Neuron (in vitro differentiated cells): ENCODE results near the gene PCDHB9.
A peak's percentile ranks its signal among the peaks of the same experiment; 100 is the strongest.
"Not testable (repeated sequence)": the region's sequence is repeated elsewhere in the genome, so short reads cannot be mapped to it uniquely, and the experiment has no call there.

ENCODE experiments used
- H2AFZ ChIP-seq: one replicate; pipeline ENCODE4 v1.6.1; 2013; ENCODE audit warnings: low read depth, mild to moderate bottlenecking, inconsistent platforms, low read length, moderate library complexity
- H3K27me3 ChIP-seq: one replicate; pipeline ENCODE4 v1.6.1; 2013; ENCODE audit warnings: low read length; ENCODE audit not compliant: insufficient read depth
- H3K36me3 ChIP-seq: one replicate; pipeline ENCODE4 v1.6.1; 2013; ENCODE audit warnings: low read length; ENCODE audit not compliant: insufficient read depth
- H3K4me1 ChIP-seq: one replicate; pipeline ENCODE4 v1.6.1; 2013; ENCODE audit warnings: low read length; ENCODE audit not compliant: insufficient read depth
- H3K4me3 ChIP-seq: 2 replicates; pipeline ENCODE4 v1.5.1; 2013; ENCODE audit warnings: mild to moderate bottlenecking, low read length, moderate library complexity
- H3K9me3 ChIP-seq: one replicate; pipeline ENCODE4 v1.6.1; 2013; ENCODE audit warnings: low read length

PCDHB9 gene

GRCh38 chr5:141175933-141176332 is 11.0 kb upstream of the PCDHB9 start:
- Histone ChIP-seq H3K27me3 (no peaks in the 10 kb centered on the region), H2AFZ (no peak overlapping the region), H3K4me1 (no peaks in the 10 kb centered on the region), H3K9me3 (peaks cover 14% of the 10 kb centered on the region), H3K4me3 (no peak overlapping the region), H3K36me3 (no peaks in the 10 kb centered on the region)

DNA sequence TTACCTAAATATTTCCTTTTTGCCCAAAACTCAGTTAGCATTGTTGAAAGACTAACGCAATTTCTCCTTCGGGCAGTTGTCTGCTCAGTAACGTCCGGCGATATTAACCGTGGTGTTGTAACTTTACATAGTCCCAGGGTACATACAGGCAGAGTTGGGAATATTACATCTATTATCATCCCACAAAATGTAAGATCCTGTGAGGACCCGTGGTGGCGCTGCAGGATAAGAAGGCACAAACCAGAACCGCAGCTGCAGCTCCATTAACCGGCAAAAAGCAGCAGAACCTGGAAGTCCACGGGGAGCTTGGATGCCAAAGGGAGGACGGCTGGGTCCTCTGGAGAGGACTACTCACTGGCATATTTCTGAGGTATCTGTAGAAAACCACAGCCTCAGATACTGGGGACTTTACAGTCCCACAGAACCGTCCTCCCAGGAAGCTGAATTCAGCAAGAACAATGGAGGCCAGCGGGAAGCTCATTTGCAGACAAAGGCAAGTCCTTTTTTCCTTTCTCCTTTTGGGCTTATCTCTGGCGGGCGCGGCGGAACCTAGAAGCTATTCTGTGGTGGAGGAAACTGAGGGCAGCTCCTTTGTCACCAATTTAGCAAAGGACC is 9.3 kb upstream of the PCDHB9 start, which contains the start of gene PCDHB8:
TSS of gene PCDHB8 (plus strand) at position 214 of the 615 bp plus-strand sequence. CDS start at position 459, 245 bp downstream.
- H3K36me3 ChIP-seq, H2AFZ ChIP-seq, H3K4me3 ChIP-seq, H3K27me3 ChIP-seq, H3K4me1 ChIP-seq: not testable (repeated sequence)
- peaks cover 14% of the 10 kb centered on the region for H3K9me3 ChIP-seq

DNA sequence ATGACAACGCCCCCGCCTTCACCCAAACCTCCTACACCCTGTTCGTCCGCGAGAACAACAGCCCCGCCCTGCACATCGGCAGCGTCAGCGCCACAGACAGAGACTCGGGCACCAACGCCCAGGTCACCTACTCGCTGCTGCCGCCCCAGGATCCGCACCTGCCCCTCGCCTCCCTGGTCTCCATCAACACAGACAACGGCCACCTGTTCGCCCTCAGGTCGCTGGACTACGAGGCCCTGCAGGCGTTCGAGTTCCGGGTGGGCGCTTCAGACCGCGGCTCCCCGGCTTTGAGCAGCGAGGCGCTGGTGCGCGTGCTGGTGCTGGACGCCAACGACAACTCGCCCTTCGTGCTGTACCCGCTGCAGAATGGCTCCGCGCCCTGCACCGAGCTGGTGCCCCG is 7.6 kb upstream of the PCDHB9 start:
- not testable (repeated sequence) for H3K9me3 ChIP-seq, H3K4me1 ChIP-seq, H3K4me3 ChIP-seq, H2AFZ ChIP-seq, H3K36me3 ChIP-seq, H3K27me3 ChIP-seq

- not testable (repeated sequence) for H3K36me3 ChIP-seq, H3K4me3 ChIP-seq, H2AFZ ChIP-seq, H3K4me1 ChIP-seq, H3K27me3 ChIP-seq
- peaks cover 12% of the 10 kb centered on the region for H3K9me3 ChIP-seq
These were observed 7.1 kb upstream of the PCDHB9 start for GRCh38 chr5:141179876-141180275.

GRCh38 chr5:141180313-141180712 is 6.6 kb upstream of the PCDHB9 start:
- no peaks in the 10 kb centered on the region for H3K36me3 ChIP-seq
- H3K4me3 ChIP-seq, result no peak overlapping the region
- no peaks in the 10 kb centered on the region for H3K27me3 ChIP-seq
- H2AFZ ChIP-seq, result no peak overlapping the region
- no peaks in the 10 kb centered on the region for H3K4me1 ChIP-seq
- H3K9me3 ChIP-seq, result peaks cover 12% of the 10 kb centered on the region

DNA sequence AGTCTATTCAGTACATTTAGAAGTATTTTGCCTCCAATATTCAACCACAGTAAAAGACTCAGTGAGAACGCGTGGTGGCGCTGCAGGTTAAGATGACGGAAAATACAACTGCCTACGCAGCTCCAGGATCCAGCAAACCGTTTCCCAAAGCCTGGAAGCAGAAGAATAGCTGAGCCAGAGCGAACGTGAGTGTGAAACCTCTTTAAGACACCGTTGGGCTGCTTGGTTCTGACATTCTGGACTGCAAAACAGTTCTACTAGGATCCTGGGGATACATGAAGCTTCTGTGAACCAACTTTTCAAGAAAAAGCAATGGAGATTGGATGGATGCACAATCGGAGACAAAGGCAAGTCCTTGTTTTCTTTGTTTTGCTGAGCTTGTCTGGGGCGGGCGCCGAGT is 4.7 kb upstream of the PCDHB9 start, which contains the start of gene PCDHB16:
TSS of gene PCDHB16 (plus strand) at position 140 of the 400 bp plus-strand sequence. CDS start at position 313, 173 bp downstream.
- Histone ChIP-seq H3K27me3 (no peaks in the 10 kb centered on the region), H2AFZ (no peak within 1 kb of the TSS), H3K36me3 (no peaks in the 10 kb centered on the region), H3K4me1 (no peaks in the 10 kb centered on the region), H3K4me3 (peak within 1 kb of the TSS; percentile 44), H3K9me3 (peaks cover 13% of the 10 kb centered on the region)

DNA sequence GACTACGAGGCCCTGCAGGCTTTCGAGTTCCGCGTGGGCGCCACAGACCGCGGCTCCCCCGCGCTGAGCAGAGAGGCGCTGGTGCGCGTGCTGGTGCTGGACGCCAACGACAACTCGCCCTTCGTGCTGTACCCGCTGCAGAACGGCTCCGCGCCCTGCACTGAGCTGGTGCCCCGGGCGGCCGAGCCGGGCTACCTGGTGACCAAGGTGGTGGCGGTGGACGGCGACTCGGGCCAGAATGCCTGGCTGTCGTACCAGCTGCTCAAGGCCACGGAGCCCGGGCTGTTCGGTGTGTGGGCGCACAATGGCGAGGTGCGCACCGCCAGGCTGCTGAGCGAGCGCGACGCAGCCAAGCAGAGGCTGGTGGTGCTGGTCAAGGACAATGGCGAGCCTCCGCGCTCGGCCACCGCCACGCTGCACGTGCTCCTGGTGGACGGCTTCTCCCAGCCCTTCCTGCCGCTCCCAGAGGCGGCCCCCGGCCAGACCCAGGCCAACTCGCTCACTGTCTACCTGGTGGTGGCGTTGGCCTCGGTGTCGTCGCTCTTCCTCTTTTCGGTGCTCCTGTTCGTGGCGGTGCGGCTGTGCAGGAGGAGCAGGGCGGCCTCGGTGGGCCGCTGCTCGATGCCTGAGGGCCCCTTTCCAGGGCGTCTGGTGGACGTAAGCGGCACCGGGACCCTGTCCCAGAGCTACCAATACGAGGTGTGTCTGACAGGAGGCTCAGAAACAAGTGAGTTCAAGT is 2.7 kb upstream of the PCDHB9 start:
- not testable (repeated sequence) for H3K36me3 ChIP-seq, H3K27me3 ChIP-seq, H3K4me3 ChIP-seq, H2AFZ ChIP-seq, H3K4me1 ChIP-seq
- peaks cover 14% of the 10 kb centered on the region for H3K9me3 ChIP-seq

- H3K4me1 ChIP-seq, H2AFZ ChIP-seq, H3K27me3 ChIP-seq, H3K4me3 ChIP-seq, H3K36me3 ChIP-seq: not testable (repeated sequence)
- H3K9me3 ChIP-seq, result peaks cover 18% of the 10 kb centered on the region
These were observed 1.7 kb downstream of the PCDHB9 start for GRCh38 chr5:141188682-141189081.

DNA sequence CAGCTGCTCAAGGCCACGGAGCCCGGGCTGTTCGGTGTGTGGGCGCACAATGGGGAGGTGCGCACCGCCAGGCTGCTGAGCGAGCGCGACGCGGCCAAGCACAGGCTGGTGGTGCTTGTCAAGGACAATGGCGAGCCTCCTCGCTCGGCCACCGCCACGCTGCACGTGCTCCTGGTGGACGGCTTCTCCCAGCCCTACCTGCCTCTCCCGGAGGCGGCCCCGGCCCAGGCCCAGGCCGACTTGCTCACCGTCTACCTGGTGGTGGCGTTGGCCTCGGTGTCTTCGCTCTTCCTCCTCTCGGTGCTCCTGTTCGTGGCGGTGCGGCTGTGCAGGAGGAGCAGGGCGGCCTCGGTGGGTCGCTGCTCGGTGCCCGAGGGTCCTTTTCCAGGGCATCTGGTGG is 2.2 kb downstream of the PCDHB9 start:
- H3K36me3 ChIP-seq, H3K4me3 ChIP-seq, H3K27me3 ChIP-seq, H3K4me1 ChIP-seq, H2AFZ ChIP-seq: not testable (repeated sequence)
- H3K9me3 ChIP-seq, result peaks cover 18% of the 10 kb centered on the region

- Histone ChIP-seq H3K9me3 (peaks cover 13% of the 10 kb centered on the region), H3K4me3 (peak within 1 kb of the TSS; percentile 44), H3K36me3 (no peaks in the 10 kb centered on the region), H2AFZ (peak within 1 kb of the TSS; percentile 5), H3K4me1 (no peaks in the 10 kb centered on the region), H3K27me3 (no peaks in the 10 kb centered on the region)
These were observed 5.3 kb downstream of the PCDHB9 start, which contains the start of gene PCDHB10 for GRCh38 chr5:141192110-141192725. Gene PCDHB10, plus strand, starts transcription at chr5:141192353. Its CDS starts 200 bp downstream, at chr5:141192553.

DNA sequence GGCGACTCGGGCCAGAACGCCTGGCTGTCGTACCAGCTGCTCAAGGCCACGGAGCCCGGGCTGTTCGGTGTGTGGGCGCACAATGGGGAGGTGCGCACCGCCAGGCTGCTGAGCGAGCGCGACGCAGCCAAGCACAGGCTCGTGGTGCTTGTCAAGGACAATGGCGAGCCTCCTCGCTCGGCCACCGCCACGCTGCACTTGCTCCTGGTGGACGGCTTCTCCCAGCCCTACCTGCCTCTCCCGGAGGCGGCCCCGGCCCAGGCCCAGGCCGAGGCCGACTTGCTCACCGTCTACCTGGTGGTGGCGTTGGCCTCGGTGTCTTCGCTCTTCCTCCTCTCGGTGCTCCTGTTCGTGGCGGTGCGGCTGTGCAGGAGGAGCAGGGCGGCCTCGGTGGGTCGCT is 7.4 kb downstream of the PCDHB9 start:
- not testable (repeated sequence) for H3K4me3 ChIP-seq, H3K27me3 ChIP-seq, H3K4me1 ChIP-seq, H2AFZ ChIP-seq, H3K36me3 ChIP-seq
- H3K9me3 ChIP-seq, result peaks cover 20% of the 10 kb centered on the region

DNA sequence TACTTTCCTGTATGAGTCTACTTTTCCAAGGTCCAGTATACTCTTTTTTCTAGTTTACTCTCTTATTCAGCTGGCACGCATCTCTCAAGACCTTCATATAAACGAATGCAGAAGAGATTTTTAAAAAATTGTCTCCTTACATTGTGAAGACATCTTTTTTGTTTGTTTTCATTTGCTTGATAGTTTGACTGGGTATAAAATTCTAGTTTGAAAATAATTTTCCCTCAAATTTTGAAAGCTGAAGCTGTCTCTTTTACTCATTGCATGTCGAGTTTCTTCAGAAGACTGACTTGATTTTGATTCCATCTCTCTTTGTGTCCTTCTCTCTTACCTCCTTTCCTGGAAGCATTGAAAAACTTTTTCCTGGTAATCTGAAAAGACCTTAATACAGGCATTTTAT is 9.4 kb downstream of the PCDHB9 start:
- Histone ChIP-seq H3K9me3 (peaks cover 34% of the 10 kb centered on the region), H3K27me3 (no peaks in the 10 kb centered on the region), H3K36me3 (peaks cover 3% of the 10 kb centered on the region), H3K4me3 (no peak overlapping the region), H3K4me1 (no peaks in the 10 kb centered on the region), H2AFZ (no peak overlapping the region)
